Stomach (tissue), 9 donors: Measurements from ENCODE around the gene WASL. TPM values are rescaled to one million over a fixed set of nuclear protein-coding genes. Genes with fewer than 3 reads are reported as not detected.

Source experiments
- DNase-seq, 2 donors: peaks; one replicate each; pipeline versions ENCODE4 v3.0.0 to v3.0.0-alpha.2; 2013 to 2019
- H3K27ac ChIP-seq, 5 donors: fragments of 200-600 bp in 4 of 5; sonication (generic) in 4 of 5; one replicate each; pipeline ENCODE4 v1.5.1; 2013 to 2019; ENCODE audit warnings: mild to moderate bottlenecking in 1 of 5, moderate library complexity in 1 of 5
- H3K27me3 ChIP-seq, 3 donors: fragments of 200-600 bp; sonication (generic); one replicate each; pipeline ENCODE4 v1.5.1; 2017 to 2019; ENCODE audit warnings: mixed run types in 1 of 3
- H3K36me3 ChIP-seq, 4 donors: fragments of 200-600 bp; sonication (generic); 1 replicate in 3 of 4; 2 replicates in 1 of 4; pipeline ENCODE4 v1.5.1; 2016 to 2019
- H3K4me1 ChIP-seq, 4 donors: fragments of 200-600 bp; sonication (generic); one replicate each; pipeline ENCODE4 v1.5.1; 2016 to 2019
- H3K4me3 ChIP-seq, 4 donors: fragments of 200-600 bp; sonication (generic) in 3 of 4; one replicate each; pipeline ENCODE4 v1.5.1; 2016 to 2019; ENCODE audit warnings: mild to moderate bottlenecking in 1 of 4
- H3K9me3 ChIP-seq, 4 donors: fragments of 200-600 bp; sonication (generic); one replicate each; pipeline ENCODE4 v1.5.1; 2016 to 2019
- EP300 ChIP-seq: sonication (generic); formaldehyde crosslinking; IDR thresholded peaks from one replicate; pipeline ENCODE4 v1.6.1; 2017; ENCODE audit warnings: antibody characterized with exemption
- POLR2A ChIP-seq, 4 donors: fragments of 450-650 bp; IDR thresholded peaks; one replicate each; pipeline ENCODE4 v1.6.1; 2016; ENCODE audit warnings: antibody characterized with exemption in 4 of 4, control low read depth in 2 of 4, mild to moderate bottlenecking in 1 of 4, moderate library complexity in 1 of 4
- POLR2AphosphoS5 ChIP-seq, 3 donors: sonication (generic); formaldehyde crosslinking; IDR thresholded peaks; one replicate each; pipeline ENCODE4 v1.6.1; 2016; ENCODE audit warnings: antibody characterized with exemption in 3 of 3
- WGBS, 5 donors: extraction: QIAGEN DNeasy Blood & Tissue Kit in 3 of 5; methylation state at CpG; one replicate each; pipeline versions ENCODE4 v1.1.5 to v1.1.7; 2013 to 2018; 5-methylcytosine and 5-hydroxymethylcytosine counted together
- intact Hi-C: fragments of 100-400 bp; cut with DNase I; formaldehyde crosslinking; loops from one replicate; pipeline ENCODE4 v1.15.1; 2023; ENCODE audit warnings: low total_unique reads
- polyA plus RNA-seq, 3 donors: library from polyadenylated mRNA; stranded (reverse); fragments of 200-250 nt; gene quantifications; one replicate each; pipeline ENCODE4 v1.2.3, GENCODE V29; 2013
- total RNA-seq, 5 donors: library from RNA; depleted of rRNA; stranded (reverse); fragments of >200 nt; gene quantifications; one replicate each; pipeline versions ENCODE4 v1.1.0 to v1.2.3, GENCODE V29; 2014 to 2016
- TF ChIP-seq, protein P1 (sequence below), 7 experiments: fragments of 450-650 bp in 4 of 7; fragments of 200-600 bp in 3 of 7; sonication (generic) in 3 of 7; IDR thresholded peaks; one replicate each; pipeline ENCODE4 v1.5.1; 2016 to 2019; ENCODE audit warnings: antibody characterized with exemption in 7 of 7, control low read depth in 2 of 7, mild to moderate bottlenecking in 1 of 7
- donor health status: healthy with polysubstance abuse.
- donor health status: Bipolar disorder and iron deficiency.
- donor health status: healthy.

WASL gene
- total and polyA plus RNA-seq, 8 donors, result 9.0 to 56.7 (median 21.7) TPM

DNA sequence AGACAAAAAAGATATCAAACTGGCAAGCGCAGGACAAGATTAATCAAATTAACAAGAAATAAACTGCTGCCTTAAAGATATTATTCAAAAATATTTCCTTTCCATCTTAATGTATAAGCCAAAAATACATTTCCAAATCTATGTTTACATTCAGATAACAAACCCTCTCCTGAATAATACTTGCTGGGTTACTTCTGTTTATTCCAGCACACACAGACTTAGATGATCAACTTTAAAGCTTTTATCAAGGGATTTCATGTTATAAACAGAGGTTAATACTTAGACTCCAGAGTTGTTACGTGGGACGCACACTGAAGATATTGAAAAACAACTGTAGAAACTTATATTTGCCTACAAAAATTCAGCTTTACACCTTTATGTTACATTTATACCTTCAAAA lies 59.6 kb downstream of the WASL start:
- no peak for DNase-seq
- TF ChIP-seq POLR2AphosphoS5 (IDR thresholded peaks at IDR 0.05) (no peak), EP300 (no peak), POLR2A (IDR thresholded peaks at IDR 0.05) (no peak)
- TF ChIP-seq, protein P1, sequence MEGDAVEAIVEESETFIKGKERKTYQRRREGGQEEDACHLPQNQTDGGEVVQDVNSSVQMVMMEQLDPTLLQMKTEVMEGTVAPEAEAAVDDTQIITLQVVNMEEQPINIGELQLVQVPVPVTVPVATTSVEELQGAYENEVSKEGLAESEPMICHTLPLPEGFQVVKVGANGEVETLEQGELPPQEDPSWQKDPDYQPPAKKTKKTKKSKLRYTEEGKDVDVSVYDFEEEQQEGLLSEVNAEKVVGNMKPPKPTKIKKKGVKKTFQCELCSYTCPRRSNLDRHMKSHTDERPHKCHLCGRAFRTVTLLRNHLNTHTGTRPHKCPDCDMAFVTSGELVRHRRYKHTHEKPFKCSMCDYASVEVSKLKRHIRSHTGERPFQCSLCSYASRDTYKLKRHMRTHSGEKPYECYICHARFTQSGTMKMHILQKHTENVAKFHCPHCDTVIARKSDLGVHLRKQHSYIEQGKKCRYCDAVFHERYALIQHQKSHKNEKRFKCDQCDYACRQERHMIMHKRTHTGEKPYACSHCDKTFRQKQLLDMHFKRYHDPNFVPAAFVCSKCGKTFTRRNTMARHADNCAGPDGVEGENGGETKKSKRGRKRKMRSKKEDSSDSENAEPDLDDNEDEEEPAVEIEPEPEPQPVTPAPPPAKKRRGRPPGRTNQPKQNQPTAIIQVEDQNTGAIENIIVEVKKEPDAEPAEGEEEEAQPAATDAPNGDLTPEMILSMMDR (IDR thresholded peaks at IDR 0.05), result no peak
- WGBS, 5 donors, result 21 to 42% (median 33%) methylated on average over 3 of the region's 3 CpGs
- intact Hi-C loops, result no loop called here
- no peak overlapping the region for H3K4me3 ChIP-seq
- H3K27ac ChIP-seq, result no peak overlapping the region
- H3K9me3 ChIP-seq, result no peaks in the 10 kb centered on the region
- peaks cover 0 to 19% (median 10%) of the 10 kb centered on the region in 4 donors for H3K4me1 ChIP-seq
- no peaks in the 10 kb centered on the region for H3K27me3 ChIP-seq
- H3K36me3 ChIP-seq, result peaks cover 16 to 83% (median 69%) of the 10 kb centered on the region in 4 donors

DNA sequence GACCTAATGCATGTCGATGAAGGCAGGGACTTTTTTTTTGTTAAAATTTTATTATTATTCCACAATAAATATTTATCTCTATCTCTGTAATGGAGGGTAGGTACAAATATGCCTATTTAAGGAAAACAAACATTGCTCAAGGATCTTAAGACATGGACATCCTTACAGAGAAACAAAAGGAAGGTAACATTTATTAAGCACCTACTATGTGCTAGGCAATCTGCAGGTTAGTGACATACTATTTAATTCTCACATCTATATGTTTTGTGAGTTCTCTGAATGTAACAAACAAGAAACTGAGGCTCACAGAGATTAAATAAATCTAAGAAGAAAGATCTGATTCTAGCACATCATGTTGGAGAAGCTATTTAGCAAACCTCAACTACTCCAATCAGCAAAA lies 61.1 kb downstream of the WASL start:
- Histone ChIP-seq H3K36me3 (peaks cover 14 to 76% (median 64%) of the 10 kb centered on the region in 4 donors), H3K4me1 (peaks cover 0 to 19% (median 10%) of the 10 kb centered on the region in 4 donors), H3K27ac (no peak overlapping the region), H3K4me3 (no peak overlapping the region), H3K9me3 (no peaks in the 10 kb centered on the region), H3K27me3 (no peaks in the 10 kb centered on the region)
- no peak for TF ChIP-seq POLR2A (IDR thresholded peaks at IDR 0.05)
- TF ChIP-seq, protein P1 (IDR thresholded peaks at IDR 0.05), result no peak
- no peak for TF ChIP-seq EP300
- TF ChIP-seq POLR2AphosphoS5 (IDR thresholded peaks at IDR 0.05), result no peak
- intact Hi-C loops, result no loop called here
- no peak for DNase-seq
- 79 to 96% (median 87%) methylated on average over 1 of the region's 1 CpG for WGBS, 5 donors

DNA sequence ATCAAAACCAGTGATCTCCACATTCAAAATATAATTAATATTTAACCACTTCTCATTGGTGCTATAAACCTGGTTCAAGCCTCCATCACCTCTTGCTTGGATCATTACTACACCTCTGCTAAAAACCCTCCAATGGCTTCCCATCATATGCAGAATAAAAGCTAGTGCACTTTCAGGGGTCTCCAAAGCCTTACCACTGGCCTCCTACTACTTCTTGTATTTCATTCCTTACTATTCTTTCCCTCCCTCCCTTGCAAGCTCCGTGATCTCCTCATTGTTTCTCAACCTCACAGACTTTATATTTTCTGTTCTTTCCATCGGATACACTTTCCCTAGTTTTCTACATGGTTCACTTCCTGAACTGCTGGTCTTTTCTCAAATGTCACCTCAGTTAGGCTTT lies 61.6 kb downstream of the WASL start:
- TF ChIP-seq EP300, result no peak
- no peak for TF ChIP-seq POLR2AphosphoS5 (IDR thresholded peaks at IDR 0.05)
- TF ChIP-seq, protein P1 (IDR thresholded peaks at IDR 0.05), result no peak
- no peak for TF ChIP-seq POLR2A (IDR thresholded peaks at IDR 0.05)
- Histone ChIP-seq H3K9me3 (no peaks in the 10 kb centered on the region), H3K27me3 (no peaks in the 10 kb centered on the region), H3K36me3 (peaks cover 9 to 73% (median 61%) of the 10 kb centered on the region in 4 donors), H3K27ac (no peak overlapping the region), H3K4me3 (no peak overlapping the region), H3K4me1 (peaks cover 0 to 19% (median 10%) of the 10 kb centered on the region in 4 donors)
- intact Hi-C loops, result no loop called here
- DNase-seq, result no peak
- 93 to 100% (median 96%) methylated on average over 2 of the region's 2 CpGs for WGBS, 5 donors

DNA sequence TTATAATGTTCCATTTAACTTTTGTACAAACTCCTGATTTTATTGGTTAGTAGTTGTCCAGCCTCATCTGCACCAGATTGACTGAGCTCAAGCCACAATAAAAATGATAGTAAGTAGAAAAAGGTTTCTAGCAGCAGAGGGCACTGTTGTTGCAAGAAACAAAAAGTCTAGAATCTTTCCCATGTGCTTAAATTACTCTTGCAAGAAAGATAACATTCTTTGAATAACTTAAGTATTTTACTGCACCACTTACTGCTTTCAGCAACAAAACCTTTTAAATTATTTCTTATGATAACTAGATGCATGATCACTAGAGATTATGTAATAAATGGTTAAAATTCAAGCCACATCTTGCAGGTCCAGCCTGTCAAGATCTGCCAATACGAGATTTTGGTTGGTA lies 66.1 kb downstream of the WASL start:
- intact Hi-C loops, result no loop called here
- H3K9me3 ChIP-seq, result no peaks in the 10 kb centered on the region
- no peaks in the 10 kb centered on the region for H3K27me3 ChIP-seq
- no peak overlapping the region for H3K27ac ChIP-seq
- no peak overlapping the region for H3K4me3 ChIP-seq
- H3K36me3 ChIP-seq, result peaks cover 0 to 56% (median 47%) of the 10 kb centered on the region in 4 donors
- H3K4me1 ChIP-seq, result no peaks in the 10 kb centered on the region
- 60 to 90% (median 83%) methylated on average over 1 of the region's 1 CpG for WGBS, 5 donors
- no peak for TF ChIP-seq POLR2A (IDR thresholded peaks at IDR 0.05)
- TF ChIP-seq, protein P1 (IDR thresholded peaks at IDR 0.05), result peak in 3 of 7 experiments; percentile 31 to 58 (median 42)
- peak in 1 of 2 donors; percentile 78 for DNase-seq
